Superior temporal gyrus (tissue), 1 donor: ENCODE measurements around the gene LRRC31.

ENCODE experiments used
- DNase-seq: peaks from one replicate; pipeline ENCODE4 v3.0.0-alpha.2; 2016; ENCODE audit errors: extremely low spot score

The LRRC31 gene

DNA sequence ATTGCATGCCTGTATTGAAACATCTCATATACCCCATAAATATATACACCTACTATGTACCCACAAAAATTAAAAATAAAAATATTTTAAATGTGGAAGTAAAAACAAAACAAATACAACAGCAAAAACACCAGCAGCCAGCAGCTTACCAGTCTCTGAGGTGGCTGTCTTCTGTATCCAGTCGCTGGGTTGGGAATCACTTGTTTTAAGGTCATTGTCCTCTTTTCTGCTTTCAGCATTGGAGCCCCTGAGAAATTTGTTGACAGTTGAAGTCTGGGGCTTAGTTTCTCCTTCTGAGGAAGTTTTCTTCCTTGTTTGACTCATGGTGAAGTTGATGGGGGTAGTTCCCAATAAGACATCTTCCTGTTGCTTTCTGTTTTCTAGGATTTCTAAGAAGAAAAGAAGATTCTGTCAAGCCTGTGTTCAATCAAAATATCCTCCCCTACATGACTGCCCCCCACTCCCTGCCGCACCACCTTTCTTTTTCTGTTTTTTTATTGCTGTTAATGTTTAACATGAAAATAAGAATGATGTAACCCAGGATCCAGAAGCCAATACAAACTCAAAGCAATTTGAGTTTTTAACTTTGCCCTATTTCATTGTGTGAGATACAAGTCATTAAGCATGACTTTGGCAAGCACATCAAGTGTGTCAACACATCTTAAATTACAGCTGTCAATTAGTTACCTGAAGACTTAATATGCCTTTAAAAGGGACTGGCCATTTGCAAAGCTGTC lies at the start of gene LRRC31:
LRRC31 (minus strand) TSS at position 452 of the 737 bp plus-strand sequence; CDS start at position 324, 128 bp downstream.
- no peak for DNase-seq

DNA sequence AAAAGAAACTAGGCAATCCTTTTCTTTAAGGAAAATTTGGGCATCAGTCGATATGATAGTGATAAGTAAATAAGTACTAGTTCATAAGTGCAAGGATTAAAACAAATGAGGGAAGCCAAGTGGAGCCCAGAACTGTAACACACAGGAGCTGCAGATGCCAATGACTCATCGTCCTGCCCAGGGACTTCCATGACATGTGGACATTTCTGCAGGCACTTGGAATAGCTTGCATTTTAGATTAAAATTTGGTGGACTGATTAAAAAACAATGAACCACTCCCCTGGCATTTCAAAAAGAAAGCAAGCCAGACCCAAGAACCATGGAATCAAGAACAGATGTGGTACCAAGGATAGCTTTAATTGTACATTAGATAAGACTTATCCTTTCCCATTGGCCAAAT lies 44.6 kb upstream of the LRRC31 start:
- no peak for DNase-seq

DNA sequence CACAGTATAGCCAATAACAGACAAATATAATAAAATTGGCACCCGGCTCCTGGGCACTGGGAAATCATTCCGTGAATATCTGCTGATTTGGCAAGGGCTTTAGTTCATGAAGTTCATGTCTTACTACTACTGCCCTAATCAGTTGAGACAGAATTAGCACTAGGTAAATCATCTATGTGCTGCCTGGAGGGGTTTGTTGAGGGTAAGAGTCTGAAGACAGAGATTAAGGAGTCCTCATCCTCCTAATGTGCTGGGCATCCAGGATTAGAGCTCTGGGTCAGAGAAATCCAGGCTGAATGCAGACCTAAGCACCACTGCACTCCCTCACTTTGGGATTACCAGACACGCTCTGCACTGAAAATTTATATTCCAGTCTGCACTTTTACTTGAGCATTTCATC lies 43.6 kb upstream of the LRRC31 start:
- DNase-seq: no peak

DNA sequence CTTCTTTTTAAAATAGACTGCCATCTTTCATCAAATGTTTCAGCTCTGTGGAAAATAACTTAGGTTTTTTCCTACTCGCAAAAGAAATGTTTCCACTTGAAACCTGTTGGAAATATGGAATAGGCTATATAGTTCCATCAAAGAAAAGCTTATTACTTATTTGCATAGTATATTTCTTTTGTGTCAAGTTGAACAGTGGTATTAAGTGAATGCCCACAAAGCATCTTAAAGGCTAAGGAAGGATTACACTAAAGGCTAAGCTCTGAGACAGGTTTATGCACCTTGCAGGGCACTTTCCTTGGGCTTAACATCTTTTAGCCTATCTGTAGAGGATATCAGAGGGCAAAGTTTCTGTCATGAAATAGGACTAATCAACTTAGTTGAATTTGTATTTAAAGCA lies 41.5 kb upstream of the LRRC31 start, which contains the start of gene SAMD7:
SAMD7 (plus strand) TSS at position 301 of the 400 bp plus-strand sequence. CDS start 7,927 bp downstream, outside the sequence.
- no peak for DNase-seq

DNA sequence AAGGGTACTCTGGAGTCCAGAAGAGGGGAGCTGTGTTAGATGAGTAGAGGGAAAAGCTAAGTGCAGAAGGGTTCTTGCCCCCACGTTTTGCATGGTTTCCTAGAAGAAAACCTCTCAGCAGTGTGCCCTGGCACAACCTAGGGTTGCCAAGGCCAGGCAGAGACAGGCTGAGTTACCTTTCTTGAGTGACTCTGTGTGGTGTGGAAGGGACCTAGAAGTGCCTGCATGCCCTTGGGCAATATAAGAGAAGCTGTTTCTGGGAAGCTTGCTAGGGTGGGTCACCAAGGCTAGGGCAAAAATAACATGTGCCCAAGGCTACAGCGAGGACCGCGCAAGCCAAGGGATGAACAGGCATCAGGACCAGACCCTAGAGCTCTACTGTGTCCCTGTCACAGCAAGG lies 38.2 kb upstream of the LRRC31 start:
- DNase-seq: no peak

DNA sequence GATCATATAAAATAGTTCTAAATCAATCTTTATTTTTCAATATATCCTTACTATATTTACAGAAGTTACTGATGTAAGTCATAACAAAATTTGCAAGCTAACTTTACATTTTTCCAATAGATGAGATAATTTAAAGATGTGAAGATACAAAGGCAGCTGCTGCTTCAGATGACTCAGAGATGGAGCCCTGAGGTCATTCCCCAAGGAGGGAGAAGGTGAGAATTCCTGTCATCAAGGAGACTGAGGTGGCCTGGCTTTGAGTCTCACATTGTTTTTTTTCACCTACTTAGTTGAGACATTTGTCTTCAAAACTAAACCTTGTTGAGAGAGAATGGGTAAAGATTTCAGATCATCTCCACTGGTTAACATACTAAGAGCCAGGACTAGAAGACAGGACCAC lies 37.7 kb upstream of the LRRC31 start:
- DNase-seq: no peak

DNA sequence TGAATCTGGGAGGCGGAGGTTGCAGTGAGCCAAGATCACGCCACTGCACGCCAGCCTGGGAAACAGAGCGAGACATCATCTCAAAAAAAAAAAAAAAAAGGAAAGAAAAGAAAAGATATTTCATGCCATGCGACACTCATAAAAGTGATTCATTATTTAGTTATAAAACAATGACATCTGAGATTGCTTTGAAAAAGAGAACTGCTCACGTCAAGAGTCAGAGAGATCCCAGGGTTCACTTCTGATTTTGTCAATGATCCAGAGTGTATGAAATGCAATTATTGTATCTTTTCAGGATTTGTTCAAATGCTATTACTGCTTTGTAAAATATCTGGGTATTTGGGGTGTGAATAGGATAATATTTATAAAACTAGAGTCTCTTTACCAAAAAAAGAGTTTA lies 35.7 kb upstream of the LRRC31 start:
- DNase-seq: no peak

DNA sequence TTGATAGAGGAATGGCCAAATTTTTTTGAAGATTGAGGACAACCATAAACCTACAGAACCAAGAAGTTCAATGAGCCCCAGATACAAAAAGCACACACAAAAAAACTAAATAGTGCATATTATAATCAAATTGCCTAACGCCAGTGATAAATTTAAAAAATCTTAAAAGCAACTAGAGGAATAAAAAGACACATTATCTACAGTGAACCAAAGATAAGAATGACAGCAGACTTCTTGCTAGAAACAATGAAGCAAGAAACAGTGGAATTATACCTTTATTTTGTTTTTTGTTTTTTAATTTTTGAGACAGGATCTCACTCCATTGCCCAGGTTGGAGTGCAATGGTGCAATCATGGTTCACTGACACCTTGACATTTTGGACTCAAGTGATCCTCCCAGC lies 31.7 kb upstream of the LRRC31 start:
- DNase-seq: no peak

DNA sequence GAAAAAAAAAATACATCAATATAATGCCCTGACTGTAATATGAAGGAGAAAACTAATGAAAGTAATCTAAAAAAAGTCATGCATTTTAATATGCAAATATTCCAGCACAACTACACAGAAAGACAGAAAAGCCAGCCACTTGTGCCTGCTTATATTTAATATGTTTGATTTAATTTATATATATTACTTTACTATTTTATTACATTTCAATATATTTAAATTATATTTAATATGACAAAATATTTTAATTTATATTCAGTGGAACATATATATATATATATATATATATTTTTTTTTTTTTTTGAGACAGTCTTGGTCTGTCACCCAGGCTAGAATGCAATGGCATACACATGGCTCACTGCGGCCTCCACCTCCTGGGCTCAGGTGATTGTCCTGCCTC lies 27.5 kb upstream of the LRRC31 start:
- DNase-seq: no peak

DNA sequence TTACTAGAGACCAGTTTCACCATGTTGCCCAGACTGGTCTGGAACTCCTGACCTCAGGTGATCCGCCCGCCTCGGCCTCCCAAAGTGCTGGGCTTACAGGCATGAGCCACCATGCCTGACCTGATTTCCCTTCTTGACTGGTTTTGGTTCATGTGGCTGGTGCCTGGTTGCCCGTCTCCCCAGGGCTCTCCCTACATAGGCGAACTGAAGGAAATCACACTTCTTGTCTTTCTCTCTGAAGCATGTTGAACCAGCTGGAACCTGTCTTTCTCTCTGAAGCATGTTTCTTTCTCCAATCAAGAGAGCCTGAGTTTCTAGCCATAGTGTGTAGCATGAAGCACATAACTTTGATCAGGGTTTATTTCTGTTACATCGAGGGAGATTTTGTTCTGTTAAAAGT lies 25.3 kb upstream of the LRRC31 start:
- DNase-seq: no peak

DNA sequence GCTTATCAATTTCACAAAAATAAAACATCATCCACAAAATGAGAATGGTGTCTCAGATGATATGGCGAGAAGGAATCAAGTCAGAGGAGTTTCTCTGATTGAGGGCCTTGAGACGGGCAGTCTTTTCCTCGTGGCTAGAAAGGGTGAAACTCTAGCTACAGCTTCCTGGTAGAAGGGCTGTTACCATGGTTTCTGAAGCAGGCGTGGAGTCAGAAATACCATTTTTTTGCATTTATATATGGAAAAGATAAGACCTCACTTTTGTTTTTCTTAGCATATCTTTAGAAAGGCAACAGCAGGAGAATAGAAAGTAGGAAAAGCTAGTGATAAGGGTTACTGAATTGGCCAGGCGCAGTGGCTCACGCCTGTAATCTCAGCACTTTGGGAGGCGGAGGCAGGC lies 24.4 kb upstream of the LRRC31 start:
- no peak for DNase-seq

DNA sequence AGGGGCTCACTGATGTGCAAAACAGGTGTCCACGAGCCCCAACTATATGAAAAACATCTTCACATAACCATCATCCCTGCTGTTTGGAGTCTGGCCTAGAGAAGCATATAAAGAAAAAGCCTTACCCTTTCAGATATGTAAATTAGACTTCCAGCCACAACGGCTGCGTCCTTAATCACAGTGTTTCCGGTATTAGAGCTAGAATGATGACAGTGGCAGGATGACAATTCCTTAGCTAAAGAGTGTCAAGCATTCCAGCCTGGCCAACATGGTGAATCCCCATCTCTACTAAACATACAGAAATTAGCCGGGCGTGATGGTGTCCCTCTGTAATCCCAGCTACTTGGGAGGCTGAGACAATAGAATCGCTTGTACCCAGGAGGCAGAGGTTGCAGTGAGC lies 22.2 kb upstream of the LRRC31 start:
- DNase-seq: no peak

DNA sequence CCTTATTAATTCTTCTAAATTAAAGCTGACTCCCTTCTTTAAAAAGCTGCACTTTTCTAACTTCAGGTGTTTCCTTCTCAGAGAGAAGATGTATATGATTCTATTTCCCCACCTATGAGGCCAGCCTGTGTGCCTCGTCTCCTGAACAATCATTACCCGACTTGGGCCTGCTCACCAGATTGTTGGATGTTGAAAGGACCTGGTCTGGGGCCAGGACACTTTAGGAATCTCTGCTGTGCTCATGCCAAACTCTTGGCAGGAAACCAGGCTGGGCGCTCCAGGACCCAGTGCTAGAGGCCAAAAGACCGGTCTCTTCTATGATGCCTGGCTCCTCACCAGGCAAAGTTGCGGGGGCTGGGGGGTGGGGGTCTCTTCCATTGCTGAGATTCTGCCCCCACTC lies 16.9 kb upstream of the LRRC31 start:
- peak; percentile 50 for DNase-seq

DNA sequence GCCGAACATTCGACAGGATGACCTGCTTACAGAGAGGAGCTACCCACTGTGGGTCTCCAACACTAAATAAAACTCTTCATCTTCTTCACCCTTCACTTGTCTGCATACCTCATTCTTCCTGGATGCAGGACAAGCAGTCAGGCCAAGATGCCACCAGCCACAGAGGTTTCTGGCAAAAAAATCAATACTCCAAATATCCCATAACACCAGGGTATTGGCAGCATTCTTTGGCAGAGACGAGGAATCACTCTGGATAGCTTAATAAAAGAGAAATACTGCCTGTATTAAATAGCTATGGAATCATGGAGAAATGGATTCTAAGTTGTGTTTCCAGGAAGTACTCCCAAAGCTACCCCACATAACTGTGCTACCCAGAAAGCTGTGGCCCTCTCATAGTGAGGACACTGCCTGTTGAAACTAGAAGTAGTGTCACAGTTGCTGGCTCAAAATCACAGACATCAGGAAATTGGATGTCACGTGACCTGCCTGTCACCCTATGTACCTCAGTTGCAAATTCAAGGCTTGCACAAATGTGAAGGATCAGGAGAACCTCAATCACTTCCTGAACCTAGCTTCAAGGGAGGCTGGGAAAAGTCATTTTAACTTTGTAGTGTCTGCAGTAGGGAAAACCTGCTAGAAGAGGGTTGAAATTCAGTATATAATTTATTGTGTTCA lies 11.0 kb upstream of the LRRC31 start:
- no peak for DNase-seq

DNA sequence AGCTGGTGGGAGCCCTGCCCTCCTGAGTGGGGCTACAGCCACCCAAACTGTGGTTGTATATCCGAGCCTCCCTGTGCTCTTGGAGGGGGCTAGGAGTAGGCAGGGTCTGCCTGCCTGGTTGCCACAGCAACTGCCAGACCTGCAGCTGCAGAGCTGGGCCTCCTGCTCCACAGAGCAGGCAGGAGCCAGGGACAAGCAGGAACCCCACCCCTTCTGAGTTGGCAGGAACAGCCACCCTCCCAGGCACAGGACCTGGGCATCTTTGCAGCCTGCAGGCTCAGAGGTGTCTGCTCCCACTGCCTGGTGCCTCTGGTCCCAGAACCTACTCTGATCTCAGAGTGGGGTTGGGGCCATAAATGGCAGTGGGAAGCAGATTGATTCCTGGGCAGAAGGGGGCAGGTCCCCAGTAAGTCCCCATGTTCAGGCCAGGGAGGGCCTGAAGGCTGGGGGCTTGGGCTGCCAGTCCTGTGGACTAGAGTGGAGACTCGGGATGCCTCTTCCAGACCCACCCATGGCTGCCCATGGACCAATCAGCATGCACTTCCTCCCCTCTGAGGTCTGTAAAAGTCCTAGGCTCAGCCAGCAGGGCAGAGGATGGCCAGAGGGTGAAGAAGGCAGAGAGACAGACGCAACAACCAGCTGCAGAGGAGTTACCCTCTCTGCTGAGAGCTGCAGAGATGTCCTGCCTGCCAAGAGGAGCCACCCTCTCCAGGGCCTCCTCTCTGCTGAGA lies 10.3 kb upstream of the LRRC31 start:
- no peak for DNase-seq

DNA sequence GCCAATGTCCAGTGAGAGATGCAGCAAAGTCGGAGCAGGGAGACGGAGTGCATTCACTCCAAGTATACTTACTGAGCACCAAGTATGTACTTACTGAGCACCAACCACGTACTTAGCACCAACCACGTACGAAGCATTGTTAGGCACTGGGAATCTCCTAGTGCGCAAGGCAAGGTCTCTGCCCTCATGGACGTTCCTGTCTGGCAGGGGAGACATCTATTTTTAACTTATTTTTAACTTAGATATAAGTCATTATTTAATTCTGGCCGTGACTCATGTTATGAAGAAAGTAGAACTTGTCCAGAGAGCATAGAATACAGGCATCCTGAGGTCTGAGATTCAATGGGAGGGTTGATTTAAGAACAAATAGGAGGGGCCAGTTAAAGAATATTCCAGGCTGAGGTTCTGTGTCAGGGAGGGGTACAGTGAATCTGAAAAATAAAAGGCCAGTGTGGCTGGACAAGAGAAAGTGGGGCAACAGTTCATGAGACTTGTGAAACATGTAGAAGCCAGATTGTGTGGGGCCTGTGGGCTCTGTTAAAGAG lies 9.3 kb upstream of the LRRC31 start:
- no peak for DNase-seq

DNA sequence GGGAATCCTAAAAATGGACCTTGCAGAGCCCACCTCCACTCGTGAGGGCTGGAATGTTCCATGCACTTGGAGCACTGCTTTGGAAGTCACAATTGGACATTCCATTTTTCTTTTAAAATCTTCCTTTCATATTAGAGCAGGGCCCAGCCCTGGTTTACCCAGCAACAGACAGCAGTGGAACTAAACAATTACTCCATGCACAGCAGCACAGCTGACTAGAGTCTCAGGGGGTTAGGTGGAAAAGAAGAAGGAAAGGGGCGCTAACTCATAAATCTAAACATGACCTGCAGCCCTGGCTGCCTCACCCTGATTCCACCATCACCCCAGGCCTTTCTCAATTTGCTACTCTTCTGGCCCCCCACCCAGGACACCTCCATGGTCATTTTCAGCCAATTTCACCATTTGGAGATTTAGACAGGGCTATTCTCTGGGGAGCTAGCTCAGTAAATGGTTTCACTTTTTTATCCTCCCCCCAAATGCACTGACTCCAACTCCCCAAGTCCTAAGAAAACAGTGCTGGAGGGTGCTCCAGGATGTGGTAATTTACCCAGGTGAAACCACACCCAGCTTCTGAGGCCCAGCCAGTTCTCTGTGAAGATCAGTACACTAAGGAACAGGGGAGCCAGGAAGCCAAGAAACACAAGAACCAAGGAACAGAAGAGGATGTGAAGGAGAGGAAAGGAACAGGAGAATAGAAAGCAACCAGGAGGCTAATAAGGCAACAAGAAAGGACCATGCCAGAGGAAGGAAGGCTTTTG lies 1.6 kb upstream of the LRRC31 start:
- DNase-seq: no peak

DNA sequence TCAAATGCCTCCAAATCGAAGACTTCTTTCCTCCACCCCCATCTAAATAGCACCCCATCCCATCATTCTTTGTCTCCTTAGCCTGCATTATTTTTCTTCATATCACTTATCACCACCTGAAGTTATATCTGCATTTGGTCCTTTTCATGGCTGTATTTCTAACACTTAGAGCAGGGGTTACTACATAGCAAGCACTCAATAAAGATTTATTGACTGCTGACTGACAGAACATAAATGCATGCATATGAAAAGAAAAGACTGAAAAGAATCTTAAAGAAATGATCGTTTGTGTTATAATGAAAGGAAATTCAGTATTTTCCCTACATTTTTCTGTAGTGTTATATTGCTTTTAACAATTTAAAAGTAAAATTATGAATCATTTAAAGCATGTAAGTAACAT lies 1.4 kb downstream of the LRRC31 start:
- DNase-seq: no peak

DNA sequence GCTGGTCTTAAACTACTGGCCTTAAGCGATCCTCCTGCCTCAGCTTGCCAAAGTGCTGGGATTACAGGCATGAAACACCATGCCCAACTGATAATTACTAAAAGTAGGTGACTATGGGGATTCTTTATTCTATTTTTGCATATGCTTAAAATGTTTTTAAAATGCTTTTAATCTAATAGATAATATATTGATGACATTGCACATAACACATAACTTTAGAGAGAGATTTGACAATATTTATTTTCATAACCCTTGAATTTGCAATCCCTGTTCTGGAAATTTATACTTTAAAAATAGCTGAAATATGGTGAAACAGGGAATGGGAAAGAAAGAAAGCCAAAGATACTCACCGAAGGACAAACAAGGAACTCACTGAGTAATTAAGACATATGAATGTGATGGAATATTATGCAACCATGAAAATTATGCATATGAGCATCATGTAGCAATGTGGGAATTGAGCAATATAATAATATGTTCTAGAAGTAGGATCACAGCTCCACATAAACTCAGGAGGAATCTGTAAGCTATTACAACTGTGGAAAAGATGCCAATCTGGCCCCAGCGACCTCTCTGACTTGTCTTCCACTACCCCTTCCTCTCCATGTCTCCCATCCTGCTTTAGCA lies 2.0 kb downstream of the LRRC31 start:
- DNase-seq: no peak

DNA sequence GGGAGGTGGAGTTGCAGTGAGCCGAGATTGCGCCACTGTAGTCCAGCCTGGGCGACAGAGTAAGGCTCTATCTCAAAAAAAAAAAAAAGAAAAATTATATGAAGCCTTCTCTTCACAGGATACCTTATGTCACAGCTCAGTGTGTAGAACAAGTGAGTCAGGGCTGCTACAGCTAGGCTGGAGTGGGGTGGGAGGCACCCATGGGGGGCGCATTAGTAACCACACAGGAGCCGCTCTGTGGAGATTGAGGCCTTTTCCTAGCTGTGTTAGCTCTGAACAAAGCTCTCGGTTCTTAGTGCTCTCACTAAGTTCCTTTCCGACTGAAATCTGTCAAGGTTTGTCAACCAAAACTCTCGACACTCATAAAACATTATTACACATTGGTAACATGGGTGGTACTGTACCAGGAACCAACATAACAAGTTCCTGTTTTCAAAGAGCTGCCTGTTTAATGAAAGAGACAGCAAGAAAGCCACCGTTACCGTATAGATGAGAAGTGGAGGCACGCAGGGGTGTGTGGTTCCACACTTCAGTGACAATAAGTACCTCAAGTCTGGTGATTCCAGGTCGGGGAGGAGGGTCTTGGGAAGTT lies 4.5 kb downstream of the LRRC31 start:
- DNase-seq: no peak

DNA sequence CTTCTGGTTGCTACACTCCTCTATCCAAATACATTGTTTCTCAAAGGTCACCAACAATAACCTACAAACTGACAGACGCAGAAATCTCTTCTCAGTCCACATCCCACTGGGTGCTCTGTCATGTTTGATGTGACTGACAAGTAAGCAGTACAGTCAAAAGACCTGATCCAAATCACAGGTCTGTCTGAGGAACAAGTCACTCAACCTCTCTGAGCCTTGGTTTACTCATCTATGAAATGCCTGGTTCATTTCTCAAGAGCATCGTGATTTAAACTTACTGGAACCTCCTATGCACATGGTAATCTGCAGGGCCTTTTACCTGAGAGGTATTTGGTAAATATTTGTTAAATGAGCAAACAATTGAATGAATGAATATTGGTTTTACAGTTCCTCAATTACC lies 5.5 kb downstream of the LRRC31 start:
- no peak for DNase-seq
